IMR-90 (cell line): Measurements from ENCODE around the gene LDLRAD1. TPM values are rescaled to one million over a fixed set of nuclear protein-coding genes. Genes with fewer than 3 reads are reported as not detected.
"Not testable (repeated sequence)": the region's sequence is repeated elsewhere in the genome, so short reads cannot be mapped to it uniquely, and the experiment has no call there.

Source experiments
- ATAC-seq: fragments of 200-7000 bp; cut with Tn5 transposase; 2 replicates; pipeline ENCODE4 v1.9.1; 2020; ENCODE audit warnings: low read depth, mild to moderate bottlenecking, moderate library complexity
- BruUV-seq: library from RNA; stranded (reverse); fragments of 400-500 nt; replicated peaks from 2 replicates; lab custom pipeline; 2021; lab: Mats Ljungman, UMichigan
- CTCF ChIA-PET: fragments of 300-600 bp; formaldehyde crosslinking; extraction: SDS; loops from one replicate; lab custom pipeline; 2021; ENCODE audit warnings: antibody characterized with exemption; lab: Yijun Ruan, JAX
- POLR2A ChIA-PET: fragments of 300-600 bp; sonication (Branson Sonifier 250); formaldehyde crosslinking; loops from one replicate; lab custom pipeline; 2022; ENCODE audit warnings: antibody characterized with exemption; ENCODE audit not compliant: unreplicated experiment; lab: Charles Lee
- DNase-seq: peaks from one replicate; pipeline ENCODE4 v3.0.0; 2013
- H2AFZ ChIP-seq: replicated peaks from 2 replicates; pipeline ENCODE3; 2013; ENCODE audit warnings: low read length, mild to moderate bottlenecking; ENCODE audit not compliant: poor library complexity
- H2AK5ac ChIP-seq: 2 replicates; pipeline ENCODE4 v1.6.1; 2013; ENCODE audit warnings: low read depth, low read length, inconsistent platforms
- H2AK9ac ChIP-seq: replicated peaks from 2 replicates; pipeline ENCODE3; 2013; ENCODE audit warnings: mild to moderate bottlenecking, low read depth, low read length, moderate library complexity; ENCODE audit not compliant: poor library complexity
- H2BK120ac ChIP-seq: 2 replicates; pipeline ENCODE4 v1.6.1; 2013; ENCODE audit warnings: low read depth, low read length, inconsistent platforms
- H2BK15ac ChIP-seq: 3 replicates; pipeline ENCODE4 v1.6.1; 2013; ENCODE audit warnings: low read depth, low read length, inconsistent platforms
- H2BK20ac ChIP-seq: 2 replicates; pipeline ENCODE4 v1.6.1; 2013; ENCODE audit warnings: low read depth, mild to moderate bottlenecking, inconsistent platforms, low read length, moderate library complexity
- H2BK5ac ChIP-seq: 2 replicates; pipeline ENCODE4 v1.6.1; 2013; ENCODE audit warnings: mild to moderate bottlenecking, low read depth, low read length, inconsistent platforms; ENCODE audit not compliant: poor library complexity, severe bottlenecking
- H3K14ac ChIP-seq: replicated peaks from 2 replicates; pipeline ENCODE4 v1.6.1; 2013; ENCODE audit warnings: low read depth, low read length, inconsistent platforms
- H3K18ac ChIP-seq: 2 replicates; pipeline ENCODE4 v1.6.1; 2013; ENCODE audit warnings: low read depth, low read length, control low read depth
- H3K23ac ChIP-seq: 2 replicates; pipeline ENCODE4 v1.6.1; 2013; ENCODE audit warnings: low read depth, low read length, inconsistent platforms
- H3K27ac ChIP-seq: 2 replicates; pipeline ENCODE4 v1.5.1; 2013; ENCODE audit warnings: mild to moderate bottlenecking, control low read depth, low read length; ENCODE audit not compliant: insufficient read depth
- H3K27me3 ChIP-seq: 2 replicates; pipeline ENCODE4 v1.6.1; 2013; ENCODE audit warnings: low read length; ENCODE audit not compliant: control insufficient read depth, insufficient read depth
- H3K36me3 ChIP-seq: 2 replicates; pipeline ENCODE4 v1.6.1; 2013; ENCODE audit warnings: low read length, mixed read lengths; ENCODE audit not compliant: control insufficient read depth, insufficient read depth
- H3K4ac ChIP-seq: 2 replicates; pipeline ENCODE4 v1.6.1; 2013; ENCODE audit warnings: low read depth, low read length, inconsistent platforms
- H3K4me1 ChIP-seq: 2 replicates; pipeline ENCODE4 v1.6.1; 2013; ENCODE audit warnings: low read length, mixed read lengths; ENCODE audit not compliant: control insufficient read depth, insufficient read depth
- H3K4me2 ChIP-seq: 2 replicates; pipeline ENCODE4 v1.6.1; 2013; ENCODE audit warnings: low read depth, mild to moderate bottlenecking, control low read depth, low read length, moderate library complexity
- H3K4me3 ChIP-seq: 2 replicates; pipeline ENCODE4 v1.5.1; 2013; ENCODE audit warnings: low read depth, mild to moderate bottlenecking, control low read depth, low read length, moderate library complexity; ENCODE audit not compliant: insufficient read depth
- H3K56ac ChIP-seq: 2 replicates; pipeline ENCODE4 v1.6.1; 2013; ENCODE audit warnings: low read length, inconsistent platforms; ENCODE audit not compliant: insufficient read depth; ENCODE audit errors: extremely low read depth
- H3K79me1 ChIP-seq, 2 experiments: 2 replicates each; pipeline ENCODE4 v1.6.1; 2013; ENCODE audit warnings: low read length in 2 of 2, inconsistent platforms in 1 of 2, low read depth in 1 of 2
- H3K9ac ChIP-seq: 2 replicates; pipeline ENCODE4 v1.6.1; 2013; ENCODE audit warnings: low read depth, low read length, control low read depth
- H3K9me1 ChIP-seq: 2 replicates; pipeline ENCODE4 v1.6.1; 2013; ENCODE audit warnings: low read length, inconsistent platforms; ENCODE audit not compliant: insufficient read depth
- H3K9me3 ChIP-seq: 2 replicates; pipeline ENCODE4 v1.6.1; 2013; ENCODE audit warnings: low read length; ENCODE audit not compliant: control insufficient read depth, insufficient read depth
- H4K20me1 ChIP-seq: 2 replicates; pipeline ENCODE4 v1.6.1; 2013; ENCODE audit warnings: low read length, inconsistent platforms; ENCODE audit not compliant: insufficient read depth
- H4K5ac ChIP-seq: 2 replicates; pipeline ENCODE4 v1.6.1; 2013; ENCODE audit warnings: mild to moderate bottlenecking, low read depth, low read length, control low read depth
- H4K8ac ChIP-seq, 2 experiments: 2 replicates each; pipeline ENCODE4 v1.6.1; 2013; ENCODE audit warnings: low read depth in 2 of 2, low read length in 2 of 2, control low read depth in 1 of 2, inconsistent platforms in 1 of 2
- H4K91ac ChIP-seq: 2 replicates; pipeline ENCODE4 v1.6.1; 2013; ENCODE audit warnings: low read depth, low read length, inconsistent platforms; ENCODE audit not compliant: insufficient read depth
- CHD1 ChIP-seq: IDR thresholded peaks from 2 replicates; pipeline ENCODE4 v1.6.1; 2012; ENCODE audit warnings: low read depth, low read length, improper control_type of control experiment
- MXI1 ChIP-seq: IDR thresholded peaks from 2 replicates; pipeline ENCODE4 v1.6.1; 2012; ENCODE audit warnings: low read depth, mild to moderate bottlenecking, low read length, moderate library complexity, borderline replicate concordance
- RAD21 ChIP-seq: IDR thresholded peaks from 2 replicates; pipeline ENCODE4 v1.6.1; 2012; ENCODE audit warnings: low read length, improper control_type of control experiment
- RCOR1 ChIP-seq: IDR thresholded peaks from 2 replicates; pipeline ENCODE4 v1.6.1; 2012; ENCODE audit warnings: mild to moderate bottlenecking, low read length, improper control_type of control experiment; ENCODE audit not compliant: insufficient replicate concordance
- WGBS, 2 experiments: methylation state at CpG; one replicate each; pipeline versions ENCODE4 v1.1.5 to v1.1.7; 2013; ENCODE audit warnings: missing lambda C conversion rate in 2 of 2; ENCODE audit not compliant: insufficient read length in 1 of 2; ENCODE audit errors: extremely low coverage in 2 of 2; 5-methylcytosine and 5-hydroxymethylcytosine counted together
- dilution Hi-C: fragments of 300-500 bp; cut with HindIII; formaldehyde crosslinking; loops from one replicate; pipeline ENCODE4 v1.14.3; 2018; ENCODE audit warnings: low sequenced_read_pairs; ENCODE audit not compliant: unreplicated experiment
- in situ Hi-C: fragments of 300-500 bp; cut with MboI; formaldehyde crosslinking; loops from 3 replicates; pipeline ENCODE4 v1.14.3; 2019; ENCODE audit warnings: low sequenced_read_pairs, inconsistent platforms, mixed read lengths
- intact Hi-C: fragments of 100-400 bp; cut with micrococcal nuclease; formaldehyde crosslinking; loops from 2 replicates; pipeline ENCODE4 v1.10.0; 2022
- polyA plus RNA-seq, 3 experiments: library from polyadenylated mRNA; depleted of rRNA; stranded (reverse); fragments of >200 nt; gene quantifications; 2 replicates each; pipeline ENCODE4 v1.2.3, GENCODE V29; 2012; ENCODE audit warnings: low replicate concordance in 1 of 3
- total RNA-seq: library from RNA; depleted of rRNA; stranded (reverse); fragments of >200 nt; gene quantifications from 2 replicates; pipeline ENCODE4 v1.2.3, GENCODE V29; 2012
- TF ChIP-seq, protein P1 (sequence below): fragments of 150-350 bp; IDR thresholded peaks from 2 replicates; pipeline ENCODE4 v1.6.1; 2016; ENCODE audit warnings: low read depth, mild to moderate bottlenecking, low read length, moderate library complexity, borderline replicate concordance
- TF ChIP-seq, protein P2 (sequence below): conservative IDR thresholded peaks from 2 replicates; pipeline ENCODE4 v1.5.1; 2012; ENCODE audit warnings: mild to moderate bottlenecking, low read depth, low read length, improper control_type of control experiment

Gene LDLRAD1
- total and polyA plus RNA-seq, 2 of the 4 experiments (the other 2 are of a cell fraction) = not detected

DNA sequence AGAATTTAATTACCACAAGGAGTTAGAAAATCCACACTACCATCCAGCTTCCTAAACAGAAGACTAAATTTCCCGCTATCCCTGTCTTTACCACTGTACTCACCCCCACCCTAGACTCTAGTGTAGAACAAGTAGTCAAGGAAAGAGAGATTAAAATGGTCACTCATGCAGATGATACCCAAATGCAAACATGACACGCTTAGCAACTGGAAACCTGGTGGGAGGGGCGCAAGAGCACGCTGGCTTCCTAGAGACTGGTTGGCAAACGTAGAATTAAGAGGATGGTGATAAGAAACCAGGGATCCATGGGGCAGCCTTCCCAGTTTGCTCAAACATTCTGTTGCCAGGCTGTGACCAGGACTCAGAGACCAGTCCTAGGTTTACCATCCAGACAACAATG lies 9.9 kb upstream of the LDLRAD1 start:
- CTCF ChIA-PET = no interaction called here
- Histone ChIP-seq H2BK15ac (no peak overlapping the region), H3K14ac (no peak overlapping the region), H3K56ac (no peak overlapping the region), H3K9me3 (no peaks in the 10 kb centered on the region), H3K27me3 (peaks cover 3% of the 10 kb centered on the region; the same call in 1 of the 2 replicates), H3K23ac (no peak overlapping the region), H3K36me3 (peaks cover 4% of the 10 kb centered on the region; the same call in 1 of the 2 replicates), H3K4me3 (no peak overlapping the region), H3K27ac (no peak overlapping the region), H2BK120ac (no peak overlapping the region), H3K4me1 (no peaks in the 10 kb centered on the region), H3K4me2 (no peak overlapping the region), H4K5ac (no peak overlapping the region), H3K9ac (no peak overlapping the region), H4K20me1 (no peaks in the 10 kb centered on the region), H3K18ac (no peak overlapping the region), H4K91ac (no peak overlapping the region), H3K79me1 (no peaks in the 10 kb centered on the region), H2AFZ (no peak overlapping the region), H4K8ac (no peak overlapping the region), H2AK9ac (no peak overlapping the region), H2BK20ac (no peak overlapping the region), H2AK5ac (no peak overlapping the region; the same call in 1 of the 2 replicates), H2BK5ac (no peak overlapping the region), H3K4ac (no peak overlapping the region), H3K9me1 (peaks cover 4% of the 10 kb centered on the region; the same call in 1 of the 2 replicates)
- no peak for DNase-seq
- no peak for ATAC-seq
- in situ Hi-C loops = no loop called here
- WGBS, 2 experiments = 100% methylated on average over 2 of the region's 5 CpGs; no CpG with 5 or more reads in 1 of the 2 experiments
- intact Hi-C loops = no loop called here
- POLR2A ChIA-PET = no interaction called here
- TF ChIP-seq MXI1 (no peak), CHD1 (no peak), RCOR1 (no peak), RAD21 (no peak)
- TF ChIP-seq, protein P1, sequence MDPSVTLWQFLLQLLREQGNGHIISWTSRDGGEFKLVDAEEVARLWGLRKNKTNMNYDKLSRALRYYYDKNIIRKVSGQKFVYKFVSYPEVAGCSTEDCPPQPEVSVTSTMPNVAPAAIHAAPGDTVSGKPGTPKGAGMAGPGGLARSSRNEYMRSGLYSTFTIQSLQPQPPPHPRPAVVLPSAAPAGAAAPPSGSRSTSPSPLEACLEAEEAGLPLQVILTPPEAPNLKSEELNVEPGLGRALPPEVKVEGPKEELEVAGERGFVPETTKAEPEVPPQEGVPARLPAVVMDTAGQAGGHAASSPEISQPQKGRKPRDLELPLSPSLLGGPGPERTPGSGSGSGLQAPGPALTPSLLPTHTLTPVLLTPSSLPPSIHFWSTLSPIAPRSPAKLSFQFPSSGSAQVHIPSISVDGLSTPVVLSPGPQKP = no peak
- TF ChIP-seq, protein P2, sequence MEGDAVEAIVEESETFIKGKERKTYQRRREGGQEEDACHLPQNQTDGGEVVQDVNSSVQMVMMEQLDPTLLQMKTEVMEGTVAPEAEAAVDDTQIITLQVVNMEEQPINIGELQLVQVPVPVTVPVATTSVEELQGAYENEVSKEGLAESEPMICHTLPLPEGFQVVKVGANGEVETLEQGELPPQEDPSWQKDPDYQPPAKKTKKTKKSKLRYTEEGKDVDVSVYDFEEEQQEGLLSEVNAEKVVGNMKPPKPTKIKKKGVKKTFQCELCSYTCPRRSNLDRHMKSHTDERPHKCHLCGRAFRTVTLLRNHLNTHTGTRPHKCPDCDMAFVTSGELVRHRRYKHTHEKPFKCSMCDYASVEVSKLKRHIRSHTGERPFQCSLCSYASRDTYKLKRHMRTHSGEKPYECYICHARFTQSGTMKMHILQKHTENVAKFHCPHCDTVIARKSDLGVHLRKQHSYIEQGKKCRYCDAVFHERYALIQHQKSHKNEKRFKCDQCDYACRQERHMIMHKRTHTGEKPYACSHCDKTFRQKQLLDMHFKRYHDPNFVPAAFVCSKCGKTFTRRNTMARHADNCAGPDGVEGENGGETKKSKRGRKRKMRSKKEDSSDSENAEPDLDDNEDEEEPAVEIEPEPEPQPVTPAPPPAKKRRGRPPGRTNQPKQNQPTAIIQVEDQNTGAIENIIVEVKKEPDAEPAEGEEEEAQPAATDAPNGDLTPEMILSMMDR = no peak
- BruUV-seq = no TSS peak
- dilution Hi-C loops = no loop called here

GRCh38 chr1:54024811-54025210 lies 6.8 kb upstream of the LDLRAD1 start:
- H3K79me1 ChIP-seq, H4K5ac ChIP-seq, H3K4ac ChIP-seq, H2BK15ac ChIP-seq, POLR2A ChIA-PET, H3K27me3 ChIP-seq, H2AK9ac ChIP-seq, H2BK20ac ChIP-seq, DNase-seq, CTCF ChIA-PET, H2BK5ac ChIP-seq, intact Hi-C loops, H3K4me2 ChIP-seq, H3K18ac ChIP-seq, H3K23ac ChIP-seq, H3K9me1 ChIP-seq, H3K27ac ChIP-seq, H4K91ac ChIP-seq, H4K20me1 ChIP-seq, H3K9me3 ChIP-seq, H3K14ac ChIP-seq, H3K56ac ChIP-seq, H2BK120ac ChIP-seq, H3K36me3 ChIP-seq, BruUV-seq, H3K4me3 ChIP-seq, H3K9ac ChIP-seq, H2AK5ac ChIP-seq, dilution Hi-C loops, H2AFZ ChIP-seq, ATAC-seq, in situ Hi-C loops, H4K8ac ChIP-seq, H3K4me1 ChIP-seq: not testable (repeated sequence)
- no CpG with 5 or more reads among the region's 1 CpG for WGBS, 2 experiments
